BLaER1 (cell line): ENCODE results near the gene LSMEM2.

ENCODE experiments used
- H3K27ac ChIP-seq: shearing (Covaris generic); formaldehyde crosslinking; 2 replicates; pipeline ENCODE4 v1.8.1; 2022
- H3K27me3 ChIP-seq: shearing (Covaris generic); formaldehyde crosslinking; 2 replicates; pipeline ENCODE4 v1.8.1; 2022
- H3K36me3 ChIP-seq: shearing (Covaris generic); formaldehyde crosslinking; 2 replicates; pipeline ENCODE4 v1.8.1; 2022
- H3K4me1 ChIP-seq: shearing (Covaris generic); formaldehyde crosslinking; 2 replicates; pipeline ENCODE4 v1.8.1; 2022
- H3K4me2 ChIP-seq: shearing (Covaris generic); formaldehyde crosslinking; 2 replicates; pipeline ENCODE4 v1.8.1; 2022
- H3K4me3 ChIP-seq: shearing (Covaris generic); formaldehyde crosslinking; 2 replicates; pipeline ENCODE4 v1.8.1; 2022
- H3K9ac ChIP-seq: shearing (Covaris generic); formaldehyde crosslinking; 2 replicates; pipeline ENCODE4 v1.8.1; 2022
- H3K9me3 ChIP-seq: shearing (Covaris generic); formaldehyde crosslinking; 2 replicates; pipeline ENCODE4 v1.8.1; 2022
- H4K20me1 ChIP-seq: shearing (Covaris generic); formaldehyde crosslinking; 2 replicates; pipeline ENCODE4 v1.8.1; 2022
- Cebpa-rat ChIP-seq: shearing (Covaris generic); IDR thresholded peaks from 2 replicates; pipeline ENCODE4 v1.8.1; 2022

Gene LSMEM2

DNA sequence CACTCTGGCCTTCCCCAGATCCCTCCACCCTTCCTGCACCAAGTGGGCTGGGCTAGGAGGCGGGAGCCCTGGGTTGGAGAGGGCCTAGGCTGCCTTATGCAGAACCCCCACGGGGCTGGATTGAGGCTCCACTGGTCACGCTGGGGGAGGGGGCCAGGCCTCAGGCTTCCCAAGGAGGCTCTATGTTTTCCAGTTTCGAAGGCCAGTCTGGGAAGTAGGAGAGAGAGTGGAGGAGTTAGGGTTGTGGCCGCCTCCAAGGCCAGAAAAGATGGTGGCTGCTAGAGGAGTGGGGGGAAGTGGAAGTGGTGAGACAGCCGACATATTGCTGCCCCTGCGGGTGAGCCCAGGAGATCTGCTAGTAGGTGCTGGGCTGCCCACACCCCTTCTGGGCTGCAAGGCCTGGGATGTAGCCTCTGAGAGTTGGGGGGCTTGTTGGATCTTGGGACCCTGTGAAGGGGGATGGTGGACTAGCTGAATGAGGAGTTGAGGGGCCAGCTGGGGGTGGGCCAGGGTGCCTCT is 41.7 kb upstream of the LSMEM2 start:
- no peak for TF ChIP-seq Cebpa-rat
- Histone ChIP-seq H3K4me2 (peak overlapping the region; percentile 93), H3K27me3 (no peaks in the 10 kb centered on the region), H3K4me1 (peaks cover 59% of the 10 kb centered on the region), H3K4me3 (peak overlapping the region; percentile 100), H4K20me1 (peaks cover 61% of the 10 kb centered on the region), H3K9ac (peak overlapping the region; percentile 97), H3K27ac (peak overlapping the region; percentile 92), H3K36me3 (peaks cover 25% of the 10 kb centered on the region), H3K9me3 (no peaks in the 10 kb centered on the region)

DNA sequence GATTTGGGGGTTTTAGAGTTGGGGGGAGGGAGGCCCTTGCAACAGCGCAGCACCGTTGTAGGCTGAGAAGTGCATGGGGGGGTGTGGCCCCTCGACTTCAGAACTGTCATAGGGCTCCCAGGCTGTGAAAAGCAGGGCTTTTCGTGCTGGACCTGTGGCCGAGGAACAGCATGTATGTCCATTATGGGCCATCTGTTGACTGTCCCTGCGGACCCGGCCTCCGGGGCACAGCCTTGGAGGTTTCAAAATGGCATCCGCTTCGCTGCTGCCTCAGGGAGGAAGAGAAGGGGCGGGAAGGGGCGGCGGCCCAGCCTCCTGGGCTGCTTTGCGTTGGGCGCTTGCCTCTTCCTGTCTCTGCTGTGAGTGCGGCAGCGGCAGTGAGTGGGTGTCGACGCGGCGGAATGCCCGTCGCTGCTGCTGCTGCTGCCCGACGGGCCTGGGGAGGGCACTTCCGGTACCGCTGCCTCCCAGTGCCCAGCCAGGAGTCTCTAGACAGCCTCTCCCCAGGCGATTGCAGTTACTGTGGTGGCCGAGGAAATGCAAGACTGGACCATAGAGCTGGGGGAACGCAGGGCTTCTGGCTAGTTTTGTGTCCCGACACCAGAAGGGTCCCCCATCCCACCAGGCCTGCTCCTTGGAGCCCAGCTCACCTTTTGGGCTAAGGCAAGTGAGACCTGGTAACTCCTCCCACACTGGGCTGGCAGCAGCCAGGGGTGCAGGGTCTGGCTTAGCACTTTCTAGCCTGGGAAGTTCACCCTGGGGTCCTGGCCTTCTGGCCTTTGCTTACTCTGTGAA is 40.9 kb upstream of the LSMEM2 start:
- Histone ChIP-seq H3K4me1 (peaks cover 66% of the 10 kb centered on the region), H3K36me3 (peaks cover 25% of the 10 kb centered on the region), H3K4me2 (peak overlapping the region; percentile 93), H4K20me1 (peaks cover 69% of the 10 kb centered on the region), H3K4me3 (peak overlapping the region; percentile 100), H3K9ac (peak overlapping the region; percentile 97), H3K27ac (peak overlapping the region; percentile 92), H3K9me3 (no peaks in the 10 kb centered on the region), H3K27me3 (no peaks in the 10 kb centered on the region)
- TF ChIP-seq Cebpa-rat, result no peak

DNA sequence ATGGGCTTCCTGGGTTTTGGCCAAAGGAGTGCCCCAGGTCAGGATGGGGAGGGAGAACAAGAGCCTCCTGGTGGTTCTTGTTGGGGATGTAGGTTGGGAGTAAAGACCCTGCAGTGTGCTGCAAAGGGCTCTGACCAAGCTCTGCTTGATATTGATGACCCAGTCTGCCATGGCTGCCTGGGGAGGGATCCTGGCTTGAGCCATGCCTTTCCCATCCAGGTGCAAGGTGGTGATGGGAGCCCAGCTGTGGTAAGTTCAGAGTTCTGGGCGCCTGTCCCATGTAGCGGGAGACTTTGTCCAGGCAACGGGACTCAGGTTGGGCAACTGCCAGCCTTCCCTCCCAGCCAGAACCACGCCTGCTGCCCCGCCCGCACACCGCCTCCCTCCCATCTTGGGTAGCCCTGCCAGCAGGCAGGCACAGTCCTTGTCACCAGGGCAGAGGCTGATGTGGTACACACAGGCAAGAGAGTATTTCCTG is 40.3 kb upstream of the LSMEM2 start:
- Histone ChIP-seq H3K27me3 (no peaks in the 10 kb centered on the region), H3K9me3 (no peaks in the 10 kb centered on the region), H3K9ac (peak overlapping the region; percentile 97), H3K4me2 (peak overlapping the region; percentile 93), H3K27ac (peak overlapping the region; percentile 92), H4K20me1 (peaks cover 75% of the 10 kb centered on the region), H3K36me3 (peaks cover 25% of the 10 kb centered on the region), H3K4me3 (peak overlapping the region; percentile 100), H3K4me1 (peaks cover 73% of the 10 kb centered on the region)
- no peak for TF ChIP-seq Cebpa-rat

DNA sequence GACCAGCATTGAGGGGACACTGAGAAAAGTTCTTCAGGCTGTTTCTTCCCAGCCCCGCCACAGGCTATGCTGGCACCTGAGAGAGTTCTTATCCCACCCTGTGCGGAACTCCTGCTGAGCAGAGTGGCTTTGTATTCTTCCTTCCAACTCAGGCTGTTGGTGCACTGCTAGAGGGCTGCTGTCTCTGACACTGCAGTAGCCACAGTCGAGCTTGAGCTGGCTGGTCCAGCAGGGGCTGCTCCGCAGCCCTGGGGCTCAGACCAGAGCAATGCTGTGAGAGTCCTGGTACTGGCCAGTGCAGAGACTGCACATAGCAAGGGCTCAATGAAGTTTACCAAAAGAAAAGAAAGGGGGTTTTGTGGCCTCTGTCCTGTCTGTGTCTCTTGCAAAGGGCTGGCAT is 39.2 kb upstream of the LSMEM2 start:
- Histone ChIP-seq H3K36me3 (peaks cover 31% of the 10 kb centered on the region), H3K9me3 (no peaks in the 10 kb centered on the region), H3K4me3 (no peak overlapping the region), H3K4me1 (peaks cover 75% of the 10 kb centered on the region), H3K9ac (peak overlapping the region; percentile 97), H3K4me2 (peak overlapping the region; percentile 93), H3K27ac (peak overlapping the region; percentile 92), H3K27me3 (no peaks in the 10 kb centered on the region), H4K20me1 (peaks cover 83% of the 10 kb centered on the region)
- no peak for TF ChIP-seq Cebpa-rat

DNA sequence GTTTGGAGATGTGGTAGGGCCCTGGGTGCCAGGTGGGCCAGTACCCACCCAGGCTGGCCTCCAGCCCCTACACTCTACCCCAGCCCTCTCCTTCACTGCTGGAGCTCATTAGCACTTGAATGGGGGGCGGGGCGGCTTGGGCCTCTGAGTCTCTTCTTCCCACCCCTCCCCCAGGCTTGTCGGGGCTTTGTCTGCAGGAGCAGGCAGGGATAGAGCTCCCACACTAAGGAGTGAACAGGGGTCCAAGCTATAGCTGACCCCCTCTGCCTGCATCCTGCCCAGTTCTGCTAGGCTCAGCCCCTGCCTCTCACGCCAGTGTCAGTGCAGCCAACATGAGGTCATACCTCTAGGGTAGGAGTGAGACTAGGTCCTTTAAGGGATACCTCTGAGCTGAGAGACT is 37.7 kb upstream of the LSMEM2 start:
- no peaks in the 10 kb centered on the region for H3K27me3 ChIP-seq
- no peaks in the 10 kb centered on the region for H3K9me3 ChIP-seq
- H3K27ac ChIP-seq, result peak overlapping the region; percentile 92
- peak overlapping the region; percentile 74 for H3K9ac ChIP-seq
- no peak overlapping the region; the same call in 1 of the 2 replicates for H3K4me3 ChIP-seq
- TF ChIP-seq Cebpa-rat, result no peak
- peaks cover 81% of the 10 kb centered on the region for H3K4me1 ChIP-seq
- peak overlapping the region; percentile 93 for H3K4me2 ChIP-seq
- peaks cover 85% of the 10 kb centered on the region for H4K20me1 ChIP-seq
- peaks cover 32% of the 10 kb centered on the region for H3K36me3 ChIP-seq

DNA sequence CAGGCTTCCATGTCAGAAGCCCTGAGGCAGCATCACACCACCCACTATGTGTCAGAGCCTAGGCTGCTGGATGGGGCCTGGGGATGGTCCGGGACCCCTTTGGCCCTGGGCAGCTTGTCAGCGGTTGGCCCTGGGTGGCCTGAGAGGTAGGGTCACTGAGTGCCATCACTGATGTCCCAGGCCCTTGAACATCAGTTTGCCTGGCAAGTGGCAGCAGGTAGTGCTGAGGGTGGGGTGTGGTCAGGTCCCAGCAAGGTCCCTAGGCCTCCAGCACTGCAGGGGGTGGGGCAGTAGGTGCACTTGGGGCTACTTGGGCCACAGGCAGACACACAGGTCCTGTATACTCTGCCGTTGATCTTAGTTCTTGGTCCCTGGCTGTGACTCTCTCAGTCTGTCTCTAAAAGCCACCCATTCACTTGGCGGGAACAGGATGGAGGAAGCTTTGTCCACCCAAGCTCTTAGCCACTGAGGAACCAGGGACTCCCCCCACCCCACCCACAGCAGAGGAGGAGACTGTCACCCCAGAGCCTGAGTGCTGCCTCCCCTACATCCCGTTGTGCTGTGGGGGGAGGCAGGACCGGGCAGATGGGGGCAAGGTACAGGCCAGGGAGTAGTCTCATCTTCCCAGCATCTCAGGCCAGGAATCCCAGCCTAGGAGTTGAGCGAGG is 37.0 kb upstream of the LSMEM2 start:
- H4K20me1 ChIP-seq, result peaks cover 84% of the 10 kb centered on the region
- H3K36me3 ChIP-seq, result peaks cover 32% of the 10 kb centered on the region
- peak overlapping the region; percentile 45; the same call in 1 of the 2 replicates for H3K4me3 ChIP-seq

DNA sequence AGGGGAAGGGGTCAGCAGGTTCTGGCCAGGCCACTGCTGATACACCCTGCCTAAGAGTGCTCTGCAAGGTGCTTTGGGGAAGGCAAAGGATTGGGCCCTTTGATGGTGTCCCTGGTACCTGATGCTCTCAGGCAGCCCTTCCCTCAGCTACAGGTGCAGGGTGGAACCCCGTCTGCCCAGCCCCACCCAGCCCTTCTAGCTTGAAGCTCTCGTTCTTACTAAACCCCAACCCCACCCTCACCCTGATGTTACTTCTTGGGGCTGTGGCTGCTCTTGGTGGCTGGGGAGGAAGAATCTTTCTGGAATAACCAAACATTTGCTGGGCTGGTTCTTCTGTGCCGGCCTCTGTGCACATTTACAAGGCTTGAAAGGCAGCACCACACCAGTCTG is 36.5 kb upstream of the LSMEM2 start:
- Histone ChIP-seq H3K36me3 (peaks cover 36% of the 10 kb centered on the region), H4K20me1 (peaks cover 84% of the 10 kb centered on the region)

More for the DNA sequence above, 37.0 kb upstream of the LSMEM2 start:
- Histone ChIP-seq H3K27ac (peak overlapping the region; percentile 92), H3K4me1 (peaks cover 88% of the 10 kb centered on the region), H3K9me3 (no peaks in the 10 kb centered on the region), H3K9ac (peak overlapping the region; percentile 74), H3K27me3 (no peaks in the 10 kb centered on the region), H3K4me2 (peak overlapping the region; percentile 93)
- no peak for TF ChIP-seq Cebpa-rat

DNA sequence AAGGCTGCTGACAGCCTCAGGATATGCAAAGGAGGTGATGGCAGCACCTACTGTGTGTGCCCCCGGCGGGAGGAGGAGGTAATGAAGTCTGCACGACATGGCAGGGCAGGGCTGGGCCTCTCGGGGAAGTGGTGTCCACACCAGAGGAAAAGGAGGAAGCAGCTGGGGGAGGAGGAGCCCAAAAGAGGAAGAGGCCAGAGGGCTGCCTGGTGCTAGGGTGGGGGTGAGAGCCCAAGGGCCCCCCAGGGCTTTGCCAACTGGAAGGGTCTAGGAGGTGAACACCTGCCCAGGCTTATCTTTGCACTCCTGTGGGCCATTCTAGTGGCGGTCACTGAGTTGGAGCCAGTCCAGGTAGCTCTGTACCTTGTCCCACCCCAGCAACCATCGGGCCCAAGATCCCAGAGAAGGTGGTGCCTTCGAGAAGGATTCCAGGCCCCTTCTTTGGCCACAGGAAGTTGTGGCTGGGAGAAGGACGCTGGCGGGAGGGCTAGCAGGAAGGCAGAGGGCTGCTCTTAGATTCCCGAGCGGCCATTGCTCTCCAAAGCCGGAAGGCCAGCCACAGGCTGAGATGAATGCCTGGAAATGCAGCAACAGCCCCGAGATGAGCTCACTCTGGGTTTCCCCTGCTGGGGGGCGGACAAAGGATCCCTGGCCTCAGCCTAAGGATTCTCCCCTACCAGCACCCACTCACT is 35.9 kb upstream of the LSMEM2 start:
- Histone ChIP-seq H3K36me3 (peaks cover 43% of the 10 kb centered on the region), H3K27ac (peak overlapping the region; percentile 92), H3K9ac (peak overlapping the region; percentile 74), H3K27me3 (no peaks in the 10 kb centered on the region), H4K20me1 (peaks cover 84% of the 10 kb centered on the region), H3K4me3 (peak overlapping the region; percentile 45; the same call in 1 of the 2 replicates), H3K4me2 (peak overlapping the region; percentile 93), H3K4me1 (peaks cover 100% of the 10 kb centered on the region), H3K9me3 (no peaks in the 10 kb centered on the region)
- TF ChIP-seq Cebpa-rat, result no peak

More for the DNA sequence above, 36.5 kb upstream of the LSMEM2 start:
- Histone ChIP-seq H3K4me3 (peak overlapping the region; percentile 45; the same call in 1 of the 2 replicates), H3K27me3 (no peaks in the 10 kb centered on the region), H3K9me3 (no peaks in the 10 kb centered on the region), H3K4me1 (peaks cover 93% of the 10 kb centered on the region), H3K9ac (peak overlapping the region; percentile 74), H3K27ac (peak overlapping the region; percentile 92), H3K4me2 (peak overlapping the region; percentile 93)
- no peak for TF ChIP-seq Cebpa-rat

DNA sequence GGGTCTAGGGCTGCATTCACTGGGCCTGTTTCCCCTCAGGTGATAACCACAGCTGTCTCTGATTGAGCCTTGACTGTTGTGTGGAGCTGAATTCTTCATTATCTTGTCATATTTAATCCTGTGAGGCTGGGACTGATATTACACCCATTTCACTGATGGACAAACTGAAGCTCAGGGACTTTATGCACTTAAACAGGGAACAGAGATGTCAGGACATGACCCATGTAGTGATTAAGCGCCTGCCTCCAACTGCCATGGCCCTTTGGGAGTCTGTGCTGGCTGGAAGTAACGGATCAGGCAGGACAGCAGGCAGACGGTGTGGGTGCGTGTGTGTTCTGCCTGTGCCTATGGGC is 35.4 kb upstream of the LSMEM2 start:
- peak overlapping the region; percentile 92 for H3K27ac ChIP-seq
- no peak for TF ChIP-seq Cebpa-rat
- H3K9ac ChIP-seq, result peak overlapping the region; percentile 74
- H3K4me2 ChIP-seq, result peak overlapping the region; percentile 93
- peaks cover 47% of the 10 kb centered on the region for H3K36me3 ChIP-seq
- no peaks in the 10 kb centered on the region for H3K9me3 ChIP-seq
- no peak overlapping the region for H3K4me3 ChIP-seq
- peaks cover 100% of the 10 kb centered on the region for H3K4me1 ChIP-seq
- H4K20me1 ChIP-seq, result peaks cover 84% of the 10 kb centered on the region
- H3K27me3 ChIP-seq, result no peaks in the 10 kb centered on the region
